ENCODE results near the gene PTPN7.
"Not testable (repeated sequence)": the region's sequence is repeated elsewhere in the genome, so short reads cannot be mapped to it uniquely, and the experiment has no call there.

DNA sequence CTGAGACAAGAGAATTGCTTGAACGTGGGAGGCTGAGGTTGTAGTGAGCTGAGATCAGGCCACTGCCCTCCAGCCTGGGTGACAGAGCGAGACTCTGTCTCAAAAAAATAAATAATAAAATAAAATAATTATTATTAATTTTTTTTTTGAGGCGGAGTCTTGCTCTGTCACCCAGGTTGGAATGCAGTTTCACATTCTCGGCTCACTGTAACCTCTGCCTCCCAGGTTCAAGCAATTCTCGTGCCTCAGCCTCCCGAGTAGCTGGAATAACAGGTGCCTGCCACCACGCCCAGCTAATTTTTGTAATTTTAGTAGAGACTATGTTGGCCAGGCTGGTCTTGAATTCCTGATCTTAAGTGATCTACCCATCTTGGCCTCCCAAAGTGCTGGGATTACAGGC, 48.8 kb downstream of the PTPN7 start:
- TF ChIP-seq, protein P1, sequence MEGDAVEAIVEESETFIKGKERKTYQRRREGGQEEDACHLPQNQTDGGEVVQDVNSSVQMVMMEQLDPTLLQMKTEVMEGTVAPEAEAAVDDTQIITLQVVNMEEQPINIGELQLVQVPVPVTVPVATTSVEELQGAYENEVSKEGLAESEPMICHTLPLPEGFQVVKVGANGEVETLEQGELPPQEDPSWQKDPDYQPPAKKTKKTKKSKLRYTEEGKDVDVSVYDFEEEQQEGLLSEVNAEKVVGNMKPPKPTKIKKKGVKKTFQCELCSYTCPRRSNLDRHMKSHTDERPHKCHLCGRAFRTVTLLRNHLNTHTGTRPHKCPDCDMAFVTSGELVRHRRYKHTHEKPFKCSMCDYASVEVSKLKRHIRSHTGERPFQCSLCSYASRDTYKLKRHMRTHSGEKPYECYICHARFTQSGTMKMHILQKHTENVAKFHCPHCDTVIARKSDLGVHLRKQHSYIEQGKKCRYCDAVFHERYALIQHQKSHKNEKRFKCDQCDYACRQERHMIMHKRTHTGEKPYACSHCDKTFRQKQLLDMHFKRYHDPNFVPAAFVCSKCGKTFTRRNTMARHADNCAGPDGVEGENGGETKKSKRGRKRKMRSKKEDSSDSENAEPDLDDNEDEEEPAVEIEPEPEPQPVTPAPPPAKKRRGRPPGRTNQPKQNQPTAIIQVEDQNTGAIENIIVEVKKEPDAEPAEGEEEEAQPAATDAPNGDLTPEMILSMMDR (IDR thresholded peaks at IDR 0.05): not testable (repeated sequence)
- TF ChIP-seq EZH2, EZH2phosphoT487 (IDR thresholded peaks at IDR 0.05): not testable (repeated sequence)

All from neural progenitor cell (in vitro differentiated cells).